Natural killer cell (primary cell): ENCODE data around the gene NCAM2. TPM values are rescaled to one million over a fixed set of nuclear protein-coding genes. Genes with fewer than 3 reads are reported as not detected.

Source experiments
- ATAC-seq, 3 donors: fragments of 150-1000 bp in 2 of 3; fragments of 200-7000 bp in 1 of 3; cut with Tn5 transposase; 1 replicate in 1 of 3; 2 replicates in 2 of 3; pipeline ENCODE4 v1.10.0; 2021; ENCODE audit warnings: mild to moderate bottlenecking in 2 of 3, moderate library complexity in 2 of 3
- DNase-seq, 2 donors: peaks; one replicate each; pipeline versions ENCODE4 v3.0.0 to v3.0.0-alpha.2; 2013 to 2021; ENCODE audit warnings: mixed read lengths in 1 of 2
- H3K27ac ChIP-seq: one replicate; pipeline ENCODE4 v1.5.1; 2013; ENCODE audit warnings: mild to moderate bottlenecking, low read length
- H3K27me3 ChIP-seq: one replicate; pipeline ENCODE4 v1.6.1; 2013; ENCODE audit warnings: low read length; ENCODE audit not compliant: control insufficient read depth, insufficient read depth
- H3K36me3 ChIP-seq: one replicate; pipeline ENCODE4 v1.6.1; 2013; ENCODE audit warnings: low read length; ENCODE audit not compliant: control insufficient read depth, insufficient read depth
- H3K4me1 ChIP-seq: one replicate; pipeline ENCODE4 v1.6.1; 2013; ENCODE audit warnings: low read length; ENCODE audit not compliant: control insufficient read depth, insufficient read depth
- H3K4me3 ChIP-seq: one replicate; pipeline ENCODE4 v1.5.1; 2013; ENCODE audit warnings: low read length
- H3K9me3 ChIP-seq: one replicate; pipeline ENCODE4 v1.6.1; 2013; ENCODE audit warnings: low read length; ENCODE audit not compliant: control insufficient read depth, insufficient read depth
- H3K27ac Mint-ChIP-seq, 2 donors: one replicate each; pipeline ENCODE4 v1.8.0; 2022; ENCODE audit warnings: mild to moderate bottlenecking in 2 of 2, mixed read lengths in 2 of 2, moderate library complexity in 1 of 2
- H3K27me3 Mint-ChIP-seq, 2 donors: one replicate each; pipeline ENCODE4 v1.8.0; 2022; ENCODE audit warnings: low read depth in 2 of 2, mixed read lengths in 2 of 2
- H3K36me3 Mint-ChIP-seq: one replicate; pipeline ENCODE4 v1.8.0; 2022; ENCODE audit warnings: mixed read lengths
- H3K4me1 Mint-ChIP-seq, 2 donors: one replicate each; pipeline ENCODE4 v1.8.0; 2022; ENCODE audit warnings: mixed read lengths in 2 of 2
- H3K4me3 Mint-ChIP-seq: one replicate; pipeline ENCODE4 v1.8.0; 2022; ENCODE audit warnings: mild to moderate bottlenecking, moderate library complexity, mixed read lengths
- H3K9me3 Mint-ChIP-seq, 2 donors: one replicate each; pipeline ENCODE4 v1.8.0; 2022; ENCODE audit warnings: mixed read lengths in 2 of 2
- WGBS: methylation state at CpG from one replicate; pipeline ENCODE4 v1.1.7; 2013; ENCODE audit warnings: missing lambda C conversion rate; ENCODE audit not compliant: insufficient coverage; 5-methylcytosine and 5-hydroxymethylcytosine counted together
- intact Hi-C: fragments of 100-400 bp; cut with micrococcal nuclease; formaldehyde crosslinking; loops from one replicate; pipeline ENCODE4 v1.14.2; 2022
- total RNA-seq, 4 donors: library from RNA; stranded (reverse); fragments of 120-200 nt in 1 of 4; gene quantifications; one replicate each; pipeline versions ENCODE4 v1.2.3 to v1.2.4, GENCODE V29; 2013 to 2022
- TF ChIP-seq, protein P1 (sequence below): fragments of 200-600 bp; IDR thresholded peaks from one replicate; pipeline ENCODE4 v1.8.0; 2022; ENCODE audit warnings: antibody characterized with exemption

The NCAM2 gene
- total RNA-seq, 3 donors from 2014 or later (not counting 1 experiment from before 2014, with no cell fraction given), result not detected

DNA sequence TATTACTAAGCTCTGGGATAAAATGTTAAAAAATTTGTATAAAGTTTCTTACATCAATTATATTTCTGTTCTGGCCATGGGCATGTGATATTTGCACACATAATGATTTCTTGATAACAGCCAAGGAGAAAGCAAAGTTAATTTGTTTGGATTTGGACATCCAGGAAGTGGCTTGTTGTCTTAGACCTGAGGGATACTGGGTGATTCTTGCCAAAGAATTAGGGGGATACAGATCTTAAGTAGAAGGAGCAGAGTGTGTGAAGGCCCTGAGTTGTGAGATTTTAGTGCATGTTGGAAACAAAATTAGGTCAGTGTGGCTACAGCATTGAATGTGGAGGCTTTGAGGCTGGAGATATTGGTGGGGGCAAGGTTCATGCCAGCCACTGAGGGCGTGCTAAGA, 65.6 kb downstream of the NCAM2 start:
- Histone ChIP-seq H3K27me3 (no peaks in the 10 kb centered on the region), H3K27ac (no peak overlapping the region), H3K4me3 (no peak overlapping the region), H3K9me3 (no peaks in the 10 kb centered on the region), H3K36me3 (no peaks in the 10 kb centered on the region), H3K4me1 (no peaks in the 10 kb centered on the region)
- Mint-ChIP-seq H3K36me3 (no peaks in the 10 kb centered on the region), H3K9me3 (peaks cover 4 to 5% of the 10 kb centered on the region in 2 donors), H3K4me3 (no peak overlapping the region), H3K27me3 (no peaks in the 10 kb centered on the region), H3K4me1 (no peaks in the 10 kb centered on the region), H3K27ac (no peak overlapping the region)
- no CpG with 5 or more reads among the region's 1 CpG for WGBS
- DNase-seq (no peak), ATAC-seq (no peak)
- intact Hi-C loops, result no loop called here
- TF ChIP-seq, protein P1, sequence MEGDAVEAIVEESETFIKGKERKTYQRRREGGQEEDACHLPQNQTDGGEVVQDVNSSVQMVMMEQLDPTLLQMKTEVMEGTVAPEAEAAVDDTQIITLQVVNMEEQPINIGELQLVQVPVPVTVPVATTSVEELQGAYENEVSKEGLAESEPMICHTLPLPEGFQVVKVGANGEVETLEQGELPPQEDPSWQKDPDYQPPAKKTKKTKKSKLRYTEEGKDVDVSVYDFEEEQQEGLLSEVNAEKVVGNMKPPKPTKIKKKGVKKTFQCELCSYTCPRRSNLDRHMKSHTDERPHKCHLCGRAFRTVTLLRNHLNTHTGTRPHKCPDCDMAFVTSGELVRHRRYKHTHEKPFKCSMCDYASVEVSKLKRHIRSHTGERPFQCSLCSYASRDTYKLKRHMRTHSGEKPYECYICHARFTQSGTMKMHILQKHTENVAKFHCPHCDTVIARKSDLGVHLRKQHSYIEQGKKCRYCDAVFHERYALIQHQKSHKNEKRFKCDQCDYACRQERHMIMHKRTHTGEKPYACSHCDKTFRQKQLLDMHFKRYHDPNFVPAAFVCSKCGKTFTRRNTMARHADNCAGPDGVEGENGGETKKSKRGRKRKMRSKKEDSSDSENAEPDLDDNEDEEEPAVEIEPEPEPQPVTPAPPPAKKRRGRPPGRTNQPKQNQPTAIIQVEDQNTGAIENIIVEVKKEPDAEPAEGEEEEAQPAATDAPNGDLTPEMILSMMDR, result no peak

- TF ChIP-seq, protein P1, result no peak
- ATAC-seq, result no peak
- no peak for DNase-seq
- Mint-ChIP-seq H3K4me3 (no peak overlapping the region), H3K36me3 (no peaks in the 10 kb centered on the region), H3K4me1 (no peaks in the 10 kb centered on the region), H3K9me3 (peaks cover 4 to 5% of the 10 kb centered on the region in 2 donors), H3K27me3 (no peaks in the 10 kb centered on the region), H3K27ac (no peak overlapping the region)
- Histone ChIP-seq H3K4me1 (no peaks in the 10 kb centered on the region), H3K27ac (no peak overlapping the region), H3K36me3 (no peaks in the 10 kb centered on the region), H3K27me3 (no peaks in the 10 kb centered on the region), H3K9me3 (no peaks in the 10 kb centered on the region), H3K4me3 (no peak overlapping the region)
- no CpG with 5 or more reads among the region's 1 CpG for WGBS
- intact Hi-C loops, result no loop called here
Observed at GRCh38 chr21:21064353-21064752, 66.1 kb downstream of the NCAM2 start.

DNA sequence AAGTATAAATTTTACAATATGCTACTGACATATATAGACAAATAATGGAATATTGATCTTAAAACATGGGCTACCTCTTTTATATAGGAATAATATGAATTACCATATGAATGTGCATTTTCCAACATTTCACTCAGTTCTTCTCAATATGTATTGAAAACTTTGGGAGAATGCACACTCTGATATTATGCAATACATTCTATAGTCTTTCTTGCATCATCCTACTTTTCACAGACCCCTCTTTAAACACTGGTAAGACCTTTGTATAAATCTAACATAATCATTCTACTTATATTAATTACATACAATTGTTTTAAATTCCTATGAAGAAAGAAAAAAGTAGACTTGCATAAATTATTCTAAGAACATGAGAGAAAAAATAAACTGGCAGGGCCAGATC, 69.2 kb downstream of the NCAM2 start:
- peaks cover 3 to 13% of the 10 kb centered on the region in 2 donors for H3K9me3 Mint-ChIP-seq
- H3K27me3 Mint-ChIP-seq, result no peaks in the 10 kb centered on the region
- H3K4me1 Mint-ChIP-seq, result no peaks in the 10 kb centered on the region
- H3K4me3 Mint-ChIP-seq, result no peak overlapping the region
- Histone ChIP-seq H3K27ac (no peak overlapping the region), H3K9me3 (no peaks in the 10 kb centered on the region), H3K27me3 (no peaks in the 10 kb centered on the region), H3K4me1 (no peaks in the 10 kb centered on the region), H3K36me3 (no peaks in the 10 kb centered on the region), H3K4me3 (no peak overlapping the region)
- H3K36me3 Mint-ChIP-seq, result no peaks in the 10 kb centered on the region
- no peak overlapping the region for H3K27ac Mint-ChIP-seq
- ATAC-seq, result no peak
- intact Hi-C loops, result no loop called here
- no peak for DNase-seq
- TF ChIP-seq, protein P1, result no peak

- Mint-ChIP-seq H3K9me3 (peaks cover 10 to 19% of the 10 kb centered on the region in 2 donors), H3K27me3 (no peaks in the 10 kb centered on the region), H3K4me1 (no peaks in the 10 kb centered on the region), H3K27ac (no peak overlapping the region), H3K36me3 (peaks cover 6% of the 10 kb centered on the region), H3K4me3 (no peak overlapping the region)
- Histone ChIP-seq H3K36me3 (no peaks in the 10 kb centered on the region), H3K4me3 (no peak overlapping the region), H3K4me1 (no peaks in the 10 kb centered on the region), H3K27ac (no peak overlapping the region), H3K27me3 (no peaks in the 10 kb centered on the region), H3K9me3 (no peaks in the 10 kb centered on the region)
- TF ChIP-seq, protein P1, result no peak
- ATAC-seq (no peak), DNase-seq (no peak)
- WGBS, result 94% methylated on average over 2 of the region's 3 CpGs
- intact Hi-C loops, result no loop called here
Observed at GRCh38 chr21:21074305-21074704, 76.1 kb downstream of the NCAM2 start.
